HepG2 (cell line): ENCODE measurements around the gene MRPL28. TPM values are rescaled to one million over a fixed set of nuclear protein-coding genes. Genes with fewer than 3 reads are reported as not detected.

Experiments
- ARID3A ChIP-seq: IDR thresholded peaks from 2 replicates; pipeline ENCODE4 v1.6.1; 2012; ENCODE audit warnings: low read depth, low read length, improper control_type of control experiment
- ATF2 ChIP-seq: sonication (generic); formaldehyde crosslinking; IDR thresholded peaks from 2 replicates; pipeline ENCODE4 v1.4.0; 2020; ENCODE audit warnings: missing genetic modification reagents
- ATF5 ChIP-seq: sonication (generic); formaldehyde crosslinking; IDR thresholded peaks from 2 replicates; pipeline ENCODE4 v1.4.0; 2020; ENCODE audit warnings: mild to moderate bottlenecking, low read depth, missing genetic modification reagents
- CHCHD3 ChIP-seq: sonication (generic); formaldehyde crosslinking; IDR thresholded peaks from 2 replicates; pipeline ENCODE4 v1.8.0; 2022; ENCODE audit warnings: mild to moderate bottlenecking, missing genetic modification reagents, moderate library complexity
- E2F1 ChIP-seq: sonication (generic); formaldehyde crosslinking; IDR thresholded peaks from 2 replicates; pipeline ENCODE4 v1.5.0; 2020; ENCODE audit warnings: missing genetic modification reagents
- FOXA3 ChIP-seq: IDR thresholded peaks from 2 replicates; pipeline ENCODE4 v1.6.1; 2016; ENCODE audit warnings: missing genetic modification reagents, missing compliant biosample characterization
- FOXK2 ChIP-seq: fragments of 450-650 bp; IDR thresholded peaks from 2 replicates; pipeline ENCODE4 v1.6.1; 2016
- FOXP1 ChIP-seq, 2 experiments: fragments of 450-650 bp in 1 of 2; IDR thresholded peaks; 2 replicates each; pipeline ENCODE4 v1.6.1; 2017 to 2018; ENCODE audit warnings: antibody characterized with exemption in 1 of 2
- HMGA1 ChIP-seq: sonication (generic); formaldehyde crosslinking; conservative IDR thresholded peaks from 2 replicates; pipeline ENCODE4 v1.4.0; 2020; ENCODE audit warnings: missing genetic modification reagents
- MNT ChIP-seq: fragments of 450-650 bp; IDR thresholded peaks from 2 replicates; pipeline ENCODE4 v1.6.1; 2016
- ZBTB46 ChIP-seq: sonication (generic); formaldehyde crosslinking; IDR thresholded peaks from 2 replicates; pipeline ENCODE4 v1.4.0; 2020; ENCODE audit warnings: mild to moderate bottlenecking, missing genetic modification reagents, borderline replicate concordance
- ZBTB7A ChIP-seq: sonication (generic); formaldehyde crosslinking; IDR thresholded peaks from 2 replicates; pipeline ENCODE4 v1.8.0; 2022; ENCODE audit warnings: mild to moderate bottlenecking, missing genetic modification reagents
- ZNF30 ChIP-seq: sonication (generic); formaldehyde crosslinking; IDR thresholded peaks from 2 replicates; pipeline ENCODE4 v1.5.0; 2020; ENCODE audit warnings: mild to moderate bottlenecking, missing genetic modification reagents
- ZNF652 ChIP-seq: IDR thresholded peaks from 2 replicates; pipeline ENCODE4 v1.6.1; 2016; ENCODE audit warnings: low read depth, borderline replicate concordance
- ZNF710 ChIP-seq: sonication (generic); formaldehyde crosslinking; IDR thresholded peaks from 2 replicates; pipeline ENCODE4 v1.5.0; 2020; ENCODE audit warnings: mild to moderate bottlenecking, missing genetic modification reagents, borderline replicate concordance
- ZNF891 ChIP-seq: sonication (generic); formaldehyde crosslinking; IDR thresholded peaks from 2 replicates; pipeline ENCODE4 v1.5.0; 2020; ENCODE audit warnings: mild to moderate bottlenecking, missing genetic modification reagents
- polyA plus RNA-seq, 8 experiments: library from polyadenylated mRNA; depleted of rRNA in 3 of 8; stranded (reverse) in 7 of 8; unstranded in 1 of 8; fragments of >200 nt; fragmentation: Illumina TruSeq in 4 of 8; extraction: Trizol in 4 of 8; gene quantifications; 2 replicates each; pipeline versions ENCODE4 v1.2.1 to v1.2.3, GENCODE V29; 2011 to 2016; ENCODE audit warnings: low read depth in 4 of 8, missing spikeins in 1 of 8, mixed read lengths in 1 of 8; ENCODE audit not compliant: insufficient read depth in 1 of 8
- total RNA-seq, 5 experiments: library from RNA; depleted of rRNA; stranded (reverse); fragments of >200 nt; fragmentation: Illumina TruSeq; extraction: Trizol; gene quantifications; 2 replicates each; pipeline ENCODE4 v1.2.3, GENCODE V29; 2016; ENCODE audit warnings: low read depth in 1 of 5

Gene MRPL28
- total and polyA plus RNA-seq, 2 of the 13 experiments (the other 11 are each of a cell fraction or from before 2014, with no cell fraction given), result 114 to 135 TPM

GRCh38 chr16:359067-359763 lies 11.1 kb downstream of the MRPL28 start (continued):
- peak; percentile 52; the same call in 1 of the 2 replicates for TF ChIP-seq ZNF652
- TF ChIP-seq ZNF30 (CRISPR knock-in tag), result no peak
- no peak for TF ChIP-seq FOXP1 (IDR thresholded peaks at IDR 0.05)
- TF ChIP-seq FOXP1 (CRISPR knock-in tag; IDR thresholded peaks at IDR 0.05), result peak; percentile 44; the same call in 1 of the 2 replicates
- peak; percentile 69 for TF ChIP-seq FOXA3
- TF ChIP-seq E2F1, result no peak
- peak; percentile 49; the same call in 1 of the 2 replicates for TF ChIP-seq ZNF891 (CRISPR knock-in tag)
- no peak for TF ChIP-seq ATF5 (CRISPR knock-in tag)
- no peak for TF ChIP-seq CHCHD3 (CRISPR knock-in tag)
- TF ChIP-seq ZBTB7A (CRISPR knock-in tag), result peak; percentile 57; the same call in 1 of the 2 replicates
- no peak for TF ChIP-seq MNT
- TF ChIP-seq HMGA1 (CRISPR knock-in tag), result no peak
- peak; percentile 48; the same call in 1 of the 2 replicates for TF ChIP-seq ATF2 (CRISPR knock-in tag)
- TF ChIP-seq ZNF710 (CRISPR knock-in tag), result peak; percentile 78
- no peak for TF ChIP-seq FOXK2
- no peak for TF ChIP-seq ZBTB46 (CRISPR knock-in tag)
- no peak for TF ChIP-seq ARID3A
